ENCODE measurements around the gene TMTC4.
"Not testable (repeated sequence)": the region's sequence is repeated elsewhere in the genome, so short reads cannot be mapped to it uniquely, and the experiment has no call there.

TMTC4 gene

GRCh38 chr13:100674572-100674871 is at the start of gene TMTC4:
TSS of gene TMTC4 (minus strand) at chr13:100674795. CDS start at chr13:100670362, 4,433 bp downstream.
- no peak for DNase-seq

DNA sequence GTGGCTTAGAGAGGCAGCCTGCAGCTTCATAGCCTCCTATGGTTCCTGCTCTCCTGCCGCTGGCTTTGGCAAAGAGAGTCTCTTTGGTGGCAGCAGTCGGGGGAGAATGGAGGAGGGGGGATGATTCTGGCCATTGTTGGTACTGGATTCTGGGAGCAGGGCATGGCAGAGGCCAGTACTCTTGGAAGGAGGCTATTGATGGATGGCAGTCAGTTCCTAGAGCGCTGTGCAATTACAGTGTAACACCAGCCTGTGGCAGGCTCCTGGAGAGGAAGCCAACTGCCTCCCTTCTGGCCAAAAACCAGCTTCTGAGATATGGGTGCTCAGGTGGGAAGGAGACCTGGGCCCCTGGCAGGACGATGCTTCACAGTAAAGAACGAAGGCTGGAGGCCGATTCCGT is 47.9 kb upstream of the TMTC4 start:
- DNase-seq: no peak

DNA sequence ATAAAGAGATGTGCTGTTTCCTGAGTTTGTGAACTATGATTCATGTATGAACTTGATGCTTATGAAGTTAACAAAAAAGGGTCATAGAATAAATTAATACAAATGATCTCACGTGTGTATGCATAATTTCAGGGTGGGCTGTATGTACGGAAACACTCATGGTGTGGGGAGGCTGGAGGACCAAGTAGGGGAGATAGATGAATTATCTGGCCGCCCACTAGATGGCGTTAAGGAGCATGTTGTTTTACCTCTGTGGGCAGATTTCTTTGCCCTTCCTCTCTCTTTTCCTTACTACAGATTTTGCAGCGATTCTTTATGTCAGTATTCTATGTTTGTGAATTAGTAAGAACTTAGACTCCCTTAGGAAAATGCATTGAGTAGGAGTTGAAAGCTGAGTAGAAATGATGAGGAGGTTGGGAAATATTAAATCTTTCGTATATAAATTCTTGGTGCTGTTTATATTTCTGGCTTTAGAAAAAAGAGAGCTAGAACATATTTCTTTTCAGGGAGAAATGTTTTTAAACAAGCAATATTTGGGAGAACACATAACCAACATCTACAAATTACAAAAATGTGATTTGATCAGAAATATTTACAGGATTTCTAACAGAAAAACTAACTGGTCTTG is 47.4 kb upstream of the TMTC4 start:
- no peak for DNase-seq

- no peak for DNase-seq
Measured at GRCh38 chr13:100715604-100716003, 41.0 kb upstream of the TMTC4 start.

DNA sequence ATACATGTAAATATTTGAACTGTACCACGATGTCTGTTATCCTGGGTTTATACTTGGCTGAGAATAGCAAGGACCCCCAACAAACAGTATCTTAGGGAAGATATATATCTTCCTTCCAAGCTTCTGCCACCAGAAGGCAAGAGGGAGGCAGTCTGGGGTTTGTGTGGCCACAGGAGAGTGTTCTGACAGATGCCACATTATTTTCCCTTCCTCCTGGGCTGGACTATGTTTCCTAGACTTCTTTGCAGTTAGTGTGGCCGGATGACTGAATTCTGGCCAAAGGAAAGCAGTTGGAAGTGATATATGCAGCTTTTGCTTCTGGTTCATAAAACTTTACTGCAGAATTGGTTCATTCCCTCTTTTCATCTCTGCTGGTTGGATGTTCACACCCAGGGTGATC is 39.9 kb upstream of the TMTC4 start:
- no peak for DNase-seq

- no peak for DNase-seq
Measured at GRCh38 chr13:100710176-100710575, 35.6 kb upstream of the TMTC4 start.

- no peak for DNase-seq
Measured at GRCh38 chr13:100707818-100708740, 33.5 kb upstream of the TMTC4 start.

DNA sequence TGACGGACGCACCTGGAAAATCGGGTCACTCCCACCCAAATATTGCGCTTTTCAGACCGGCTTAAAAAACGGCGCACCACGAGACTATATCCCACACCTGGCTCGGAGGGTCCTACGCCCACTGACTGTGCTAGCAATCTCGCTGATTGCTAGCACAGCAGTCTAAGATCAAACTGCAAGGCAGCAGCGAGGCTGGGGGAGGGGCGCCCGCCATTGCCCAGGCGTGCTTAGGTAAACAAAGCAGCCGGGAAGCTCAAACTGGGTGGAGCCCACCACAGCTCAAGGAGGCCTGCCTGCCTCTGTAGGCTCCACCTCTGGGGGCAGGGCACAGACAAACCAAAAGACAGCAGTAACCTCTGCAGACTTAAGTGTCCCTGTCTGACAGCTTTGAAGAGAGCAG is 23.7 kb upstream of the TMTC4 start:
- DNase-seq: not testable (repeated sequence)

DNA sequence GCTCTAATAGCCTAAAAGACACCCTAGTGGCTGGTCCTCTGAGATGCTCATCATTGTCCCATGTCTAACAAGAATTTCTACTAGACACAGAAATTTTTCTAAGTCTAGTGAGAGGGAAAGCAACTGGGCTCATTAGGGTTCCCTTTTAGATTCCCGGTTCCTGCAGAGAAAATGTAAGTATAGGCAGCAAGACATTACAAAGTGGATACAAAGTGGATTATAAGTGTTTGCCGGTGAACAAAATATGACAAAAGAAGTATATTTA is 20.8 kb upstream of the TMTC4 start:
- no peak for DNase-seq

- DNase-seq: no peak
Measured at GRCh38 chr13:100694722-100695508, 20.3 kb upstream of the TMTC4 start.

DNA sequence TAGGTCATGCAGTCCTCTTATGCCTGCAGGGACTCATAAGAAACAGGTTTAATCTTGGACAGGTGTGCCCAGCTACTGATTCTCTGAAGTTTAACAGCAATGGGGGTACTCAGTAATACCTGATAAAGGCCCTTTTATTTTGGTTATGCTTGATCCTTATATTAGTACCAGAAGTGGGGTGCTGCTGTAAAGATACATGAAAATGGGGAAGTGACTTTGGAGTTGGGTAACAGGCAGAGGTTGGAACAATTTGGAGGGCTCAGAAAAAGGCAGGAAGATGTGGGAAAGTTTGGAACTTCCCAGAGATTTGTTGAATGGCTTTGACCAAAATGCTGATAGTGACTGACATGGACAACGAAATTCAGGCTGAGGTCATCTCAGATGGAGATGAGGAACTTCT is 14.6 kb upstream of the TMTC4 start:
- no peak for DNase-seq

DNA sequence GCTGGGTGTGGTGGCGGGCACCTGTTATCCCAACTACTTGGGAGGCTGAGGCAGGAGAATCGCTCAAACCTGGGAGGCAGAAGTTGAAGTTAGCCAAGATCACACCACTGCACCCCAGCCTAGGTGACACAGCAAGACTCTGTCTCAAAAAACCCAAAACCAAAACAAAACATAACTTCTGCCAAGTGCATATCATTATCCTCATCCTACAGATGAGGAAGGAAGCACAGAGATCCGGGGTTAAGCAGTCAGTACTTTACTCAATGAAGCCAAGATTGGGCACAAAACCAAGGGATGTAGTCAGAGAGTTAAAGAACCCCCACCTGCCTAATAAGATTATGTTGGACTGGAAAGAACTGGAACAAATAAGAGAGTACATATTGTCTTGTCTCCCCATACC is 5.5 kb upstream of the TMTC4 start:
- DNase-seq: no peak

DNA sequence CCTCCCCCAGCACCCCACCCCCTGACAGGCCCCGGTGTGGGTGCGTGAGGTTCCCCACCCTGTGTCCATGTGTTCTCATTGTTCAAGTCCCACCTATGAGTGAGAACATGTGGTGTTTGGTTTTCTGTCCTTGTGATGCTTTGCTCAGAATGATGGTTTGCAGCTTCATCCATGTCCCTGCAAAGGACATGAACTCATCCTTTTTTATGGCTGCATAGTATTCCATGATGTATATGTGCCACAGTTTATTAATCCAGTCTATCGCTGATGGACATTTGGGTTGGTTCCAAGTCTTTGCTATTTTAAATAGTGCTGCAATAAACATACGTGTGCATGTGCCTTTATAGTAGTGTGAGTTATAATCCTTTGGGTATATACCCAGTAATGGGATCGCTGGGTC is 2.5 kb upstream of the TMTC4 start:
- DNase-seq: not testable (repeated sequence)

- no peak for DNase-seq
Measured at GRCh38 chr13:100675661-100676129, 1.1 kb upstream of the TMTC4 start.

- DNase-seq: peak; percentile 90 to 91
Measured at GRCh38 chr13:100674872-100675660, 471 bp upstream of the TMTC4 start.

DNA sequence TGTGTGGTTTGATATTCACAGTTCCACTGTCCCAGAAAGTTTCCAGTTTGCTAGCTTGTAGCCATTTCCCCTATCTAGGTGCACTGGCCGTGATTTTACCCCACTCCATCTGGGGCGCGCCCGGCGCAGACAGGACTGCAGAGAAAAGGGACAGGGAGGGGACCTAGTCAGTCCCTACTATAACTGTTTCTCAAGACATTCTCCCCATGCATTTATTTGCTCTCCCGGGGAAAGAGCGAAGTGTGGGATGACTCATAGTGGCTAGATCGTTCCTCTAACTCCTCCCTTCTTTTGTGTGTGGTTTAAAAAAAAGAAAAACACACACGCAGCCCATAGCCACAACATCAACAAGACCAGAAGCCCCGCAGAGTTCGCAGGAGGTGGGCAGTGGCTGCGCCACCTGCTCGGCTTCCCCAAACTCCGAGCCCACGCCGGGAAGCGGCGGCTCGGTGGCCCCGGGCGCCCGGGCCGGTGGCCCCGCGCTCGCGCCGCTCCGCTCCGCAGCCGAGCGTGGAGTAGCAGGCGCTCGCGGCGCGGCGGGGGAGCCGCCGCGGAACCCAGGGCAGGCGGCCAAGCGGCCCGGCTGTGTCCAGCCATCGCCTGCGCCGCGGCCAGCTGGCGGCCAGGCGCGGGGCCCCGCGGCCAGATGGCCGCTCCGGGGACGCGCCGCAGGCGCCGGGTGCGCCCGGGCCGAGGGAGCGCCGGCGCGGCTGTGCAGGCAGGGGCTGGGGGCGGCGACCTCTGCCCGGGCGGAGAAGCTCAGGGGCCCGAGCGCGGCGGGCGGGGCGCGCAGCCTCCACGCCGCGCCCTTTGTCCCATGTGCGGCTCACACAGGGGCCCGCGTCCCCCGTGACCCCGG is 653 bp downstream of the TMTC4 start:
- DNase-seq: no peak

- DNase-seq: no peak
Measured at GRCh38 chr13:100673376-100673712, 1.3 kb downstream of the TMTC4 start.

- no peak for DNase-seq
Measured at GRCh38 chr13:100671389-100672182, 3.0 kb downstream of the TMTC4 start.

GRCh38 chr13:100668408-100668807 is 6.2 kb downstream of the TMTC4 start:
- peak in 1 of 2 experiments; percentile 11 for DNase-seq

GRCh38 chr13:100667894-100668293 is 6.7 kb downstream of the TMTC4 start:
- DNase-seq: peak in 1 of 2 experiments; percentile 20

DNA sequence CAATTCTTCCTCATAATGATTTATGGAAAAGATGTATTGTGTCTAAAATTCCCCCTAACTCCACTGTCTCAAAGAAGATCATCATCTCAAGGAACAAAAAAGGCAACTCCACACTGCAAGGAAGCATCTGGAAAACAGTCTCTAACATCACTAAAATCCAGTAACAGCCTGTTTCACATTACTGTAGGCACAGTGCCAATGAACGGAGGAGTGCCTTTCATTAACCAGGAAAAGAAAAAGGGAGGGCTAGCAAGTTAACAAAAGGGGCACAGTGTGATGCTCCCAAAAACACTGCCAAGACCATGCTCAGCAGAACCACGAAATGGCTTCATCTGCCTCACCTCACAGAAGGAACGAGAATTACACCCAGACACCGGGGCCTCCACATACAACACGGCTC is 8.5 kb downstream of the TMTC4 start:
- no peak for DNase-seq

Data from cerebellar nuclear complex (tissue), 1 donor.